GM21825 (cell line): Measurements from ENCODE around the gene SLC24A3.
A peak's percentile ranks its signal among the peaks of the same experiment; 100 is the strongest.
"Not testable (repeated sequence)": the region's sequence is repeated elsewhere in the genome, so short reads cannot be mapped to it uniquely, and the experiment has no call there.

Experiments used
- ATAC-seq: cut with Tn5 transposase; IDR thresholded peaks from one replicate; pipeline ENCODE4 v1.9.1; 2021; ENCODE audit warnings: mild to moderate bottlenecking, moderate library complexity; ENCODE audit not compliant: unreplicated experiment

SLC24A3 gene

DNA sequence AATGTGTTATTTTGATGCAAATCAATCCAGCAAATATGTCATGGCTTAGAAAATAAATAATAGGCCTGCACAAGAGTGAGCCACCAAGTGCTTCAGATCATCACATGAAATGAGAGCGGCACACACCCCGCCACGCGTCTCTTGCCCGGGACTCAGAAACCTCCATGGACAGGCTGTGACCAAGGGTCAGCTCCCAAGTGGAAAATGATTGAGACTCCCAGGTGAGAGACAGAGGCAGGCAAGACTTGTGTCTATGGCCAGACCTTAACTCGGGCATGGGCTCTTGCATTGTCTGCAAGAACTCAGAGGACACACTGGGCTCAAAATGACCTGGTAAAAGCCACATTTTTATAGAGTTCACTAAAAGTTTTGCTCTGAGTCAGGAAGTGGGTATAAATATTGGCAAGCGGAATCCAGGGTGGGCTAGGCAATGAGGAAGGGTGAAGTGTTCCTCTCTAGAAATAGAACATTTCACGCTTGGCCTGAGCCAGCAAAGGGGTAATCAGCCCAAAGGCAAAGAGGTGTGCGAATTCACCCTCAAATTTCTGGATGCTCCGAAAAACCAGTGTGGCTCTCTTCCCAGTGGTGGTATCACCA lies 514.9 kb downstream of the SLC24A3 start:
- no peak for ATAC-seq

DNA sequence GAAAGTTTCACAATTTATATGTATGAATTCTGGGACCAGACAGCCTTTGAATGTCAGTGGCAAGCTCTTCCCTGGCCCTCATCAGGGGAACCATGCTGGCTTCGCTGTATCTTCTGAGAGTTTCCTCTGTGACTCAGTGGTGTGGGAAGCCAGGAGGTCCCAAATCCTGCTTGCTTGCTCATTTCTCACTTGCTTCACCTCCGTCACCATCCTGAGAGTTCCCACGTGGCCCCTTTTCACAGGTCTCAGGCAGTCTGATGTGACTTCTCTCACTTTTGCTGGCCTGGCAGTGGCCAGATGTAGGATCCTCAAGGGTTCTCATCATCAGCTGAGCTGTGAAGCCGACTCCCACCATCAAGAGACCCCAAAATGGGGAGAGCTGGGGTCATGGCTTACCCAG lies 517.2 kb downstream of the SLC24A3 start:
- no peak for ATAC-seq

DNA sequence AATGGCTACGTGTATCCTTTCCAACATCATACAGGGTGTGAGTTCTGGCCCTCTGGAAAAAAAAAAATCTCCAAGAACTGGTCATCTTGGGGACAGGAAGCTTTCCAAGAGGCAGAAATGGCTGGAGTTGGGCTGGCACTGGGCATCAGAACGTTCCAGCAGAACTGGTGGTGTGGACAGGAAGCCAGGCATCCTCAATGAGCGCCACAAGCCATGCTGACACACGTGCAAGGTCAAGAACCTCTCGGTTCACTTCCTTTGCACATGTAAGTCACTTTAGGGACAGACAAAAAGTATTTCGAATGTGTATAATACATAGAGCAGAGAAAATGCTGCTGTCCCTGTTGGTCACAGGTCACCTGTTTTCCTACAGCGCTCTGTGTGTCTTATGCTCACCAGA lies 518.3 kb downstream of the SLC24A3 start:
- no peak for ATAC-seq

DNA sequence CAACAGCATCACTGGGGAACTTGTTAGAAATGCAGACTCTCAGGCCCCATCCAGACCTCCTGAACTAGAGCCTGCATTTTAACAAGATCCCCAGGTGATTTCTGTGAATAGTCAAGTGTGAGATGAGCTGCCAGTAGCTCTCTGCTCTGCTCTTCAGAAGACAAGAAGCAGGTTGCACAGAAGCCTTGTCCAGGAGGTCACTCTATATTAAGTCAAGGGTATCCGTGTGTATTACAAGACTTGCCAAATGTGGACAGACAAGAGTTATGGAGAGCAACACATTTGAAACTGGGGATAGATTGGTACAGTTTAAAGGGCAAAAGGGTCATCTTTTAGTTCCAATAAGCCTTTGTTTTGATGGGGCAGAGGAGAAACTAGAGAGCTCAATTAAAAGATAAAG lies 522.4 kb downstream of the SLC24A3 start:
- no peak for ATAC-seq

DNA sequence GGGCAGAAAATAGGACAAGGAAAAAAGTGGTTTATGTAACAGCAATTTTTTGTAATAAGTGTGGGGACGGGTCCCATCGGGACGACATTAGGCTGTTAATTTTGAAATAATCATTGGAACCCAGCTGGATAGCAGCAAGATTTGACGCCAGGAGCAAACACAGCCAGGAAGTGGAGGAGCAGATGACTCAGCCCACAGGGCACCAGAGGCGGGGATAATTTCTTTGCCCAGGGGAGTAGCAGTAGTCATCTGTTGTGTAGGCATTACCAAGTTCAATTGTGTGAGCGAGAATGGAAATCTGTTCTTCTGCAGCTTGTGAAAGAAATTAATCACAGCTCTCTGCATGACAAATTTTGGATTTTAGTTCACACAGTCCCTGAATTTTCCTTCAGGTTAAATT lies 523.0 kb downstream of the SLC24A3 start:
- no peak for ATAC-seq

DNA sequence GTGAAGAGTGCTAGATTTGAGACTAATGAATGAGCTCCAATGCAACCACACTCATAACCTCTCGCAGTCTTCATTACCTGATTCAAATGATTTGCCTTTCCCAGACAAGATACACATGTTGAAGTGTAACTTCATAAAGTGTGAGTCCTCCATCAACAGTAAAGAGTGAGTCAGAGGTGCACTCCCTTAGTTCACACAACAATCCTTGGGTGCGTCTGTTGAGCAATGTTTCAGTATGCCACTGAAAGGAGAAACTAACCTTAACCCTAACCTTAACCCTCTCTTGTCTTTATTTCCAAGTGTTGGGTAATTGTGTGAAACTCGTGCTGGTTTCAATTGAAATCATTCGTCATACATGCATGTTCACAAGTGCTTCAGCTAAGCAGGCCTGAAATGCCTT lies 524.6 kb downstream of the SLC24A3 start:
- peak; percentile 70 for ATAC-seq

DNA sequence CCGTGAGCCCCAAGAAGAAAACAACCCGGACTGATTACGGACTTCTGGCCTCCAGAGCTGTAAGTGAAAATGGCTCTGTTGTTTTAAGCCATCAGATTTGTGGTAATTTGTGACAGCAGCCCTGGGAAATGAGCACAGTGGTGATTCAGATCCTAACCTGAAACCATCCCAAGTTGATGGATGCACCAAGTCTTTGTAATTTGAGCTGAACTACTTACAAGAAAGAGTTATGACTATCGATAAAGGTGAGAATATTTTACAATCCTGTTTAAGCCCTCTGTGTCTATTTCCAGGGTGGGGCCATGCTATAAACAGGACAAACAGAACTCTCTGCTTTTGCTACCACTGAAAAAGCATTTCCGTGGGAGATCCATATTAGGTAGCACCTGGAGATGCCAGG lies 526.5 kb downstream of the SLC24A3 start:
- ATAC-seq = no peak

DNA sequence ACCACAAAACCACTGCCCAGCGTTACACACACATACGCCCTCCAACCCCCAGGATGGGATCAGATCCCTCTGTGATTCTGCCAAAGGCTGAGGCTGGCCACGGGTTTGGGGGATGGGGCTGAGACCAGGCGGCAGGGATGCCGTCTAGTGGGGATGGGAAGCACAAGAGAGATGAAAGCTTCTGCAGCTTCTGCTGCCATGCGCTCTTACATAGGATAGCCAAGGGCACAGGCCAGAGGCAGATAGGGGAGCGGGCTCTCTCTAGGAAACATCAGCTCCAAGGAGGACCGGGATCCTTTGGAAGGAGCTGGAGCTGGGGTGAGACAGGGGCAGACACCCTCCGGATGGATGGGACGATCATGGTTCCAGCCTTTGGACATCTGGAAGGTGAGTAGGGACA lies 526.9 kb downstream of the SLC24A3 start:
- ATAC-seq = no peak

DNA sequence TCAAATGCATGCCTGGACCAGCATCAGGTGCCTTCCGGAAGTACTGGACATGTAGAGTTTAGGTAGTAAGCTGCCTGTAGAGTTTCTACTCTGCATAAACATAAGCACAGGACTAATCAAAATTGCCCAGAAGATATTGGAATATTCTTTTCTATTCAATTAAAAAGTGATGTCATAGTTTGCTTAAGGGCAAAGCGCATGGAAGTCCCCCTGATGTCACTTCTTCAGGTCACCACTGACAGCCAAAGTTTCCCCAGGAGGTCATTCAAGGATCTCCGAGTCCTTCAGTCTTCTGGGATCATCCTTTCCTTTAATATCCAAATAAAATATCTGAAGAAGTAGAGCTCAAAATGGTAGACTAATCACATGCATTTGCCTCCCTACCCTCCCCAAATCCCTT lies 528.1 kb downstream of the SLC24A3 start:
- ATAC-seq = no peak

DNA sequence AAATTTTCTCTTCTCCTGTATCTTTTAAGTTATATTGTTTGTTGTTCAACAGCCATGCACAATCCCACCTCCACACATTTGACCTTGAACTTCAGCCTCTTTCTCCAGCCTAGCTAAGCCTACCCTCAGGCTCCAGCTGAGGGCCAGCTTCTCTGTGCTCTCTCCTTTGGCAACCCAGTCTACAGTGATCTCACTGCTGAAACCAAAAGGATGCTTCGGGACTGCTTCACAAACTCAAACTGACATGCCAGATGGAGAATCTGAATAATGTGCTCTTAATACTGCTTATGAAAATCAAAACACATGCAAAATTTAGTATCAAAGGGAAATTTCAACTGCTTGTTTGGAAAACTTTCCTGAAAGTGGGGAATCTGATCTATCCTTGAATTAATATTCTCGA lies 529.5 kb downstream of the SLC24A3 start:
- ATAC-seq = no peak

DNA sequence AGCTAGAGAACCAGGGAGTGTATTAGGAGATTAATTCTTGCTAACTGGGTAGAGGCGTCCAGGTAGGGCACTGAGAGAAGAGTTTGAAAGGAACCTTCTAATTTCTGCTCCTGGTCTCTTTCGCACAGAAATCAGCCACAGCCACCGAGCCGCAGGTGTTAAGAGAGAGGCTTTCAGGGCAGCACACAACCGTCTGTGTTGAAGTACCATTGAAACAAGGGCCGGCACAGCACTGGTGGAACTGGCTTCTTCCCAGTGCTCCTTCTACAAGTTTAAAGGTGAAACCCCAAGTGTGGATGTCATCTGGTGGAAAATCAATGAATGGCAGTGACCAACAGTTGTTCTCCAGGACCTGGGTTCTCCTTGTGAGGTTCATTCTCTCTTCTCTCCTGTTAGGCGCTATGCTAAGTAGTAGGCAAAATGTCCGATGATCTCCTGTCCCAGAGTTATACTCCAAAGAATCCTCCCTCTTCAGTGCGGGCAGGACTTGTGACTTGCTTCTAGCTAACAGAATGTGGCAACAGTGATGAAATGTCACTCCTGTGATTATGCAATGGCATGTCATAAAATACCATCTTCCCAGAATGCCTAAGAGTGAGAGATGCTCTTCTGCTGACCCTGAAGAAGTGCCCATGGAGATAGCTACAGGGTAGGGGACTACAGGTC lies 530.7 kb downstream of the SLC24A3 start:
- no peak for ATAC-seq

DNA sequence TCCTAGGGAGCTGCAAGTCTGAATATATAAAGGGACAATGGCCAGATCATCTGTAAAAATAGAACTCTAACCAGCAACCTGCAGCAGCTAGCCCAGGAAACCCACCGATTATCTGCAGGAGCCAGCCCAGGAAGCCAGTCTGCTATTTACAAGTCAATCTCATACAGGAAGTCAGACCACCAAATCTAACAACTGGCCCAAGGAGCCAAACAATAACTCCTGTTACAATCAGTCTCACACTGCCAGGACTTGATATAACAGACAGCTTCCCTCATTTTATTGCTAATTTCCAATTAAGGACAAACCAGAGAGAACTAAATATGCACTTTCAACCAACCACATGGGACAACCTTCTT lies 531.2 kb downstream of the SLC24A3 start:
- no peak for ATAC-seq

DNA sequence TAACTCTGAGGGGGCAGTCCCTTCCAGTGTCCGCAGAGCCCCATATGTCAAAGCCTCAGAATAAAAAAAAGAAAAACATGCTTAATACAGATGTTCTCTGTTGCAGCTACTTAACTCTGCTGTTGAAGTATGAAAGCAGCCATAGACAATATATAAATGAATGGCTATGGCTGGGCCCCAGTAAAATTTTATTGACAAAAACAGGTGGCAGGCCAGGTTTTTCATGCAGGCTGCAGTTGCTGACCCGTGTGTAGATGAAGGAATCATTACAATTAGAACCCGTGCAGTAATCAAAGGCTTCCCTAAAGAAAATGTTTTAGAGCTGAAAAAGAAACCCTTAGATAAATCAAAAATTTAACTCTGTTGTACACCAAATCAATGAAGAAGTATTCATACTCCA lies 532.7 kb downstream of the SLC24A3 start:
- ATAC-seq = no peak

DNA sequence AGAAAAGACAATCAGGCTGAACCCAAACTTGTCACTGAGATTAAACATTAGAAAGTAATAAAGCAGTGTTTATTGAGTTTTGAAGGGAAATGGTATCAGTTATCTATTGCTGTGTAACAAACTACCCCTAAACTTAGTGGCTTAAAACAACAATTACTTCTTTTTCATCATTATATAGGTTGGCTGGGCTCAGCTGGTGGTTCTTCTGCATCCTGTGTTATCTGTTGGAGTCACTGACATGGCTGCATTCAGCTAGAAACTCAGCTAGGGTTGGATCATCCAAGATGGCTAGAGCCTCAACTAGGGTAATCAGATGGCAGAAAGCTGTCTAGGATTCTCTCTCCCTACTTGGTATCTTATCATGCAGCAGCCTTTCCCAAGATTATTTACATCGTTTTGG lies 533.1 kb downstream of the SLC24A3 start:
- no peak for ATAC-seq

DNA sequence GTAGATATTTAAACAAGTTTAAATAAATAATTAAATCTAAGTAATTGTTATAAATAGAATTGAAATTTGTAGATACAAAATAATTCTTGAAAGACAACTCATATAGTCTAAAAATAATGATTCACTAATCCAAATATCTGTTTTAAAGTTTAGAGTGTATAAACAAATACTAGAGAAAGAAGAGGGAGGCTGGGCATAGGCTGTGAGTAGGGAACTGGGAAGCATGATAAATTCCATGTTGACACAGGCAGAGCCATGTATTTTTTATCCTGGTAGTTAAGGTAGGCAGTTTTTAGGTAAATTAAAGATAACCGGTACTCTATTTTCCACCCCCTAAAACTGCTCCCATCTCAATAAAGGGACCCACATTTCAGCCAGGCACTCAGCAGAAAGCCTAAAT lies 534.0 kb downstream of the SLC24A3 start:
- ATAC-seq = no peak

DNA sequence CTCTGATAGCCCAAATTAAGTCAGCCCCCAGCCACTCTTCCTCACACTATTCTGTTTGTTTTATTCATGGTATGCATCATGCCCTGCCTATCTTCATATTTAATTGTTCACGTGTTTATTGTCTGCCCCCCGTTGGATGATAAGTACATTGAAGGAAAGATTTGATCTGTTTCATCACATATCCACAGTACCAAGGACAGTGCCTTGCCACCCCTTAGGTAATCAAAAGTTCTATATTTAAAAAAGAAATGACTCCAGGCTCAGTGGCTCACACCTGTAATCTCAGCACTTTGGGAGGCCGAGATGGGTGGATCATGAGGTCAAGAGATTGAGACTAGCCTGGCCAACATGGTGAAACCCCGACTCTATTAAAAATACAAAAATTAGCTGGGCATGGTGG lies 535.5 kb downstream of the SLC24A3 start:
- ATAC-seq = no peak

DNA sequence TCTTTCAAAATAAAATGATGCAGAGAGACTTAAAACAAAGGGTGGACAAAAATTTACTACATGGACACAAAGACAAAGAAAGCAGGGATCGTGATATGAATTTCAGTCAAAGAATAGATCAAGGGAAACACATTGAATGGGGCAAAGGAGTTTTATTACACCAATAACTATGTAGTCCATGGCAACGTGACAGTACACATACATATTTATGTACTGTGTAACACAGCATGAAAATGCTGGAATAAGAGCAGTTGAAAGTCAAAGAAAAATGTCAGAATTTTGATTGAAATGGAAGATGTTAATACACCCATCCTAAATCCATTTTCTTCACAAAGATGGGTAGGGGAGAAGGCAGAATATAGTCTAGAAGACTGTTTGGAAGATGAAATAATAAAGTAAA lies 536.2 kb downstream of the SLC24A3 start:
- ATAC-seq = no peak

DNA sequence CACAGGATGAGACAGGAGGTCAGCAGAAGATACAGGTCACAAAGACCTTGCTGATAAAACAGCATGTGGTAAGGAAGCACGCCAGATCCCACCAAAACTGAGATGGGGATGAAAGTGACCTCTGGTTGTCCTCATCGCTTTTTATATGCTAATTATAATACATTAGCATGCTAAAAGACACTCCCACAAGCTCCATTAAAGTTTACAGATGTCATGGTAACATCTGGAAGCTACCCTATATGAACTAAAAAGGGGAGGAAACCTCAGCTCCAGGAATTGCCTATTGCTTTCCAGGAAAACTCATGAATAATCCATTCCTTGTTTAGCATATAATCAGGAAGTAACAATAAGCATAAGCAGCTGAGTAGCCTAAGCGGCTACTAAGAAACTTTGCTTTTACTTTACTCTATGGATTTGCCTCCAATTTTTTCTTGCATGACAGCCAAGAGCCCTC lies 537.2 kb downstream of the SLC24A3 start:
- ATAC-seq = no peak

DNA sequence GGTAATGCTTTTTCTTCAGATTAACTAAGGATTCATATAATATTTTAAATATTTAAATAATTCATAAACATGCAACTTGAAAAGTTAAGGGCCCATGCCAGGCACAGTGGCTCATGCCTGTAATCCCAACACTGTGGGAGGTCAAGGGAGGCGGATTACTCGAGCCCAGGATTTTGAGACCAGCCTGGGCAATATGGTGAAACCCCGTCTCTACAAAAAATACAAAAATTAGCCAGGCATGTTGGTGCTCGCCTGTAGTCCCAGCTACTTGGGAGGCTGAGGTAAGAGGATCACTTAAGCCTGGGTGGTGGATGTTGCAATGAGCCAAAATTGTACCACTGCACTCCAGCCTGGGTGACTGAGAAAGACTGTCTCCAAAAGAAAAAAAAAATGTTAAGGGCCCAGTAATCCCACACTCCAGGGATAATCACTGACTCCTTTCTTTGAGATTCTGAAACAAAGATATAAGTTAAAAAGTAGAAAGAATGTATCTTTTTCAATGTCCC lies 537.7 kb downstream of the SLC24A3 start:
- ATAC-seq = no peak

DNA sequence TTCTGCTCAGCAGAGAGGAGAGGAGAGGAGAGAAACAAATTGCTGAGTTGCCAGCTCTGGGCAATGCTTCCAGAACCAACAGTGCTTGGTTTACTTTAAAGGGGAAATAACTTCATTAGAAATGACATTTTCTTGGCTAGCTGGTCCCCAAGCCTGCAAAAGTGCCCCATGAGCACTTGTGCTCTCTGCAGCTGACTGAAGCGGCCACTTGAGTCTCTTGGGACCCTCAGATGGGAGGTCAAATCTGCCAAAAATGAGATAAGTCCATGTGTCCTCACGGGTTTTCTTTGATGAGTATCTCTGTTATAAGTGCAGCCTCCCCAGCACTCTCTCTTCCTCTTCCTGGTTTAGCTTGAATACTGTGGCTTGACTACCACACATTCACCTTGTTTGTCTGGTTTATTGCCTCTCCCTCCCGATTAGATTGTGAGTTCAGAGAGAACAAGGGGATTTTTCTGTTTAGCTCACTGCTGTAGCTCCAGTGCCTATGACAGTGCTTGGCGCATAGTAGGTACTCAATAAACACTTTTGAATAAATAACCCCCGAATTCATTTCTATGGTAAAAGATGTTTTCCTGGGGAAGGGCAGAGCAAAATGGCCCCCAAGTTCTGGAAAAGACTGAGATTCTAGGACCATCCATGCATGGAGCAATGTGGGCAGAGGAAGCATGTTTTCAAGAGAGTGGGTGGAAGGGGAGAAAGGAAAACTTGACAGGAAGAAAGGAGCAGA lies 538.6 kb downstream of the SLC24A3 start:
- ATAC-seq = no peak

DNA sequence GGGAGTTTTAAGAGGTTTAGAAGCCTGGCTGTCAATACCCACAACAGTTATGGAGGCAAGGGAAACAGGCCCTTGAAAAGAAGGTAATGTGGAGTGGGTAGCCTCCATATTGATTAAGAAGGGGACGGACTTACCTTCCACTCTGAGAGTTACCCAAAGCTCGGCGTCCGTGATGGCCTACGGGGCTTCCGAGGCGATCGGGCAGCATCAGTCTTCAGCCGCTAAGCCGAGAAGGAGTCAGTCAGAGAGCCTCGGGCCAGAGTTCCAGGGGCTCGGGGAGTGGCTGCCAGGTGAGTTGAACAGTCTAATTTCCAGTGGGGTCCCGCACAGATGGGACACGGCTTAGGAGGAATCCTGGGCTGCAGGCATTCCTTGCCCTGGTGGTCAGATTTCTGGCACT lies 541.8 kb downstream of the SLC24A3 start:
- ATAC-seq = not testable (repeated sequence)
